SU-DHL-6 (cell line): ENCODE measurements around the gene VILL.

Source experiments
- H2AFZ ChIP-seq: fragments of 200-600 bp; sonication (generic); 2 replicates; pipeline ENCODE4 v1.6.1; 2014; ENCODE audit warnings: low read depth, mild to moderate bottlenecking, moderate library complexity, mixed read lengths, antibody characterized with exemption, low read length; ENCODE audit not compliant: severe bottlenecking
- H3F3A ChIP-seq: fragments of 200-600 bp; shearing (Covaris generic); 2 replicates; pipeline ENCODE4 v1.6.0; 2016; ENCODE audit warnings: antibody characterized with exemption, mild to moderate bottlenecking; ENCODE audit not compliant: insufficient read depth
- H3K27ac ChIP-seq: fragments of 200-600 bp; sonication (generic); 2 replicates; pipeline ENCODE4 v1.5.1; 2016; ENCODE audit warnings: low read depth, mild to moderate bottlenecking, low read length, moderate library complexity, mixed read lengths
- H3K27me3 ChIP-seq: fragments of 200-600 bp; sonication (generic), shearing (Covaris generic); 2 replicates; pipeline ENCODE4 v1.6.0; 2014; ENCODE audit warnings: mild to moderate bottlenecking, low read length
- H3K36me3 ChIP-seq: fragments of 200-600 bp; sonication (generic); 2 replicates; pipeline ENCODE4 v1.6.1; 2014; ENCODE audit warnings: mild to moderate bottlenecking, low read length, mixed read lengths
- H3K4me2 ChIP-seq: fragments of 300-600, 200-600 bp; shearing (Covaris generic), sonication (generic); 2 replicates; pipeline ENCODE4 v1.6.0; 2014; ENCODE audit warnings: low read length, low read depth, mild to moderate bottlenecking; ENCODE audit not compliant: poor library complexity, severe bottlenecking
- H3K4me3 ChIP-seq: fragments of 200-600 bp; sonication (generic); 2 replicates; pipeline ENCODE4 v1.5.1; 2014; ENCODE audit warnings: antibody characterized with exemption, low read length, mild to moderate bottlenecking, mixed read lengths; ENCODE audit not compliant: insufficient read depth, poor library complexity, severe bottlenecking
- H3K79me2 ChIP-seq: fragments of 200-600 bp; sonication (generic); 2 replicates; pipeline ENCODE4 v1.6.1; 2014; ENCODE audit warnings: mild to moderate bottlenecking, low read length, moderate library complexity; ENCODE audit not compliant: insufficient read depth
- H3K9ac ChIP-seq: fragments of 200-600 bp; sonication (generic); 2 replicates; pipeline ENCODE4 v1.7.0; 2014; ENCODE audit warnings: mild to moderate bottlenecking, low read length
- H3K9me2 ChIP-seq: fragments of 200-600 bp; sonication (generic); replicated peaks from 2 replicates; pipeline ENCODE4 v1.6.1; 2014; ENCODE audit warnings: low read length; ENCODE audit not compliant: insufficient read depth
- H3K9me3 ChIP-seq: fragments of 200-600 bp; sonication (generic); 2 replicates; pipeline ENCODE4 v1.6.1; 2014; ENCODE audit warnings: low read length, mixed read lengths; ENCODE audit not compliant: insufficient read depth
- H4K20me1 ChIP-seq: fragments of 200-600 bp; sonication (generic); 2 replicates; pipeline ENCODE4 v1.6.1; 2014; ENCODE audit warnings: low read depth, mild to moderate bottlenecking, antibody characterized with exemption, low read length, moderate library complexity, mixed read lengths
- EZH2phosphoT487 ChIP-seq: fragments of 200-600 bp; sonication (generic), shearing (Covaris generic); conservative IDR thresholded peaks from 2 replicates; pipeline ENCODE4 v1.6.1; 2018; ENCODE audit warnings: mild to moderate bottlenecking, antibody characterized with exemption, low read length, moderate library complexity, mixed read lengths
- TF ChIP-seq, protein P1 (sequence below): fragments of 200-600 bp; sonication (generic); IDR thresholded peaks from one replicate; pipeline ENCODE4 v1.5.1; 2017; ENCODE audit warnings: antibody characterized with exemption, mild to moderate bottlenecking, low read length, moderate library complexity; ENCODE audit not compliant: insufficient read depth, poor library complexity, severe bottlenecking

VILL gene

DNA sequence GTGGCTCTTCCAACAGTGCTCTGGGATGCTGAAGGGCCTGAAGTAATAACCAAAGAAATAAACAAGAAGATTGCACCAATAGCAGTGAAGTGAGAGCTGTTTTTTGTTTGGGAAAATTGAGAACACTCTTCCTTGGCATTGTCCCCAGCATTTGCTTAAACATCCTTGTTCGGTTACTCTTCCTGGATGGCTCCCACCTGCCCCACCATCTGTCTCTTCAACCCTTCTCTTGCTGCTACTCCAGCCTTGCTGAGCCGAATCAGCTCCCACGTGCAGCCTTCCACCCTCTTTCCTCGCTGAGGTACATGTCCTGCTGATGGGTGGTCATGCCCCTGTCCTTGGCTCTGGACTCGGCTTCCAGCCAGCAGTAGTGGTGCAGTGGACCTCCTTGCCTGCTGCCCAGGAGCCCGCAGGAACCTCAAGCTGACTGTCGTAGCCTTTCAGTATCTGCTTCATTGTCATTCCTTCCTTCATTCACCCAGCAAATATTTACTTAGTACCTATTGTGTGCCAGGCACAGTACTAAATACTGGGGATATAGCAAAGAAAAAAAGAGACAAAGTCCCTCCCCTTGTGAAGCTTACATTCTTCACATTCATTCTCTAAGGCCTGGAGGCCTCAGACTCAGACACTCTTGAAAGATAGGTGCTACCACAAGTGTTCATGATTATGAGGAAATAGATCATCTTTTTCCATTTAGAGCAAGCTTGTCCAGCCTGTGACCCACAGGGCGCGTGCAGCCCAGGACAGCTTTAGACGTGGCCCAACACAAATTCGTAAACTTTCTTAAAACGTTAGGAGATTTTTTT lies 17.1 kb upstream of the VILL start:
- Histone ChIP-seq H3K9ac (no peak overlapping the region), H3F3A (no peaks in the 10 kb centered on the region), H3K36me3 (no peaks in the 10 kb centered on the region), H3K9me2 (no peaks in the 10 kb centered on the region), H2AFZ (no peak overlapping the region), H3K27ac (no peak overlapping the region), H4K20me1 (no peaks in the 10 kb centered on the region), H3K4me3 (no peak overlapping the region), H3K4me2 (no peak overlapping the region), H3K9me3 (no peaks in the 10 kb centered on the region), H3K79me2 (no peaks in the 10 kb centered on the region), H3K27me3 (no peaks in the 10 kb centered on the region)
- no peak for TF ChIP-seq EZH2phosphoT487
- TF ChIP-seq, protein P1, sequence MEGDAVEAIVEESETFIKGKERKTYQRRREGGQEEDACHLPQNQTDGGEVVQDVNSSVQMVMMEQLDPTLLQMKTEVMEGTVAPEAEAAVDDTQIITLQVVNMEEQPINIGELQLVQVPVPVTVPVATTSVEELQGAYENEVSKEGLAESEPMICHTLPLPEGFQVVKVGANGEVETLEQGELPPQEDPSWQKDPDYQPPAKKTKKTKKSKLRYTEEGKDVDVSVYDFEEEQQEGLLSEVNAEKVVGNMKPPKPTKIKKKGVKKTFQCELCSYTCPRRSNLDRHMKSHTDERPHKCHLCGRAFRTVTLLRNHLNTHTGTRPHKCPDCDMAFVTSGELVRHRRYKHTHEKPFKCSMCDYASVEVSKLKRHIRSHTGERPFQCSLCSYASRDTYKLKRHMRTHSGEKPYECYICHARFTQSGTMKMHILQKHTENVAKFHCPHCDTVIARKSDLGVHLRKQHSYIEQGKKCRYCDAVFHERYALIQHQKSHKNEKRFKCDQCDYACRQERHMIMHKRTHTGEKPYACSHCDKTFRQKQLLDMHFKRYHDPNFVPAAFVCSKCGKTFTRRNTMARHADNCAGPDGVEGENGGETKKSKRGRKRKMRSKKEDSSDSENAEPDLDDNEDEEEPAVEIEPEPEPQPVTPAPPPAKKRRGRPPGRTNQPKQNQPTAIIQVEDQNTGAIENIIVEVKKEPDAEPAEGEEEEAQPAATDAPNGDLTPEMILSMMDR, result no peak

DNA sequence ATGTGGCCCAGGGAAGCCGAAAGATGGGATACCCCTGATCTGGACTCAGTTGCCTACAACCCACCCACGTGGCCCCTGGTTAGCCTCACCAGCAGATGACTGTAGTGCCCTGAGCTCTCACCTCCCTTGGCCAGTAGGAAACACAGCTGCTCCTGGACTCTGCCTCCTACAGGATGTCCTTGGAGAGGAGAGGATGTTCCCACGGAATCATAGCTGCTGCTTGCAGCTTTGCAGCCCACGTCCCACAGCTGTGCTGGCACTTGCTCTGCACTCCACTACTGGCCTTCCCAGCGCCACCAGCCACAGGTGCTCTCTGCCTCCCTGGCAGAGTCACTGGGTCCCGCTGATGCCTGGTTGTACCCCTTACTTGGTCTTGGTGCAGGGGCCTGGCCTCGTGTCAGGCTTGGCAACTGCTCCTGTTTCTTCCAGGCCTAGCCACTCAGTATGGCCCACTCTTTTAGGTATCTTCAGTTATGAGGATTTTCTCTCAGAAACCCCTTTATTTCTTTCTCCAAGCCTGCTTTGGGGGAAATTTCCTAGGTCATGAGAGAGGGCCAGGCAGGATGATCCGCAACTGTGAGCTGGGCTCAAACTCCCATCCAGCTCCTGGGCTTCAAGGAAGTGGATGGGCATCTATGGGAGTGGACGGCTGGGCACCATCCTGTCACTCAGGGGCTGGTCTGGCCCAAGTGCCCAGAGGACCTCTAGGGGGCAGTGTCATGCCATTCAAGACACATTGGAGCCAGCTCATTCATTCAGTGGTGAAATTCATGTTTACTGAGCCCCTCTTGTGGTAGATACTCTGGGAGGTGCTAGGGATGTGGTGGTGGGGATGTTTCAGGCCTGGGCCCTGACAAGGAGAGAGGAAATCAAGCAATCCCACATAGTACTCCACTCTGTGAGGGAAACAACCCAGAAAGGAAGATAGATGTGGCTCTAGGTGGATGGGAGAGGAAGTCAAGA lies 16.2 kb upstream of the VILL start:
- H3K79me2 ChIP-seq, result no peaks in the 10 kb centered on the region
- H3K9ac ChIP-seq, result no peak overlapping the region
- H3K4me2 ChIP-seq, result no peak overlapping the region
- H3K4me3 ChIP-seq, result no peak overlapping the region
- no peaks in the 10 kb centered on the region for H4K20me1 ChIP-seq
- no peak overlapping the region for H3K27ac ChIP-seq
- no peaks in the 10 kb centered on the region for H3F3A ChIP-seq
- TF ChIP-seq EZH2phosphoT487, result no peak
- TF ChIP-seq, protein P1, result peak; percentile 77
- H2AFZ ChIP-seq, result no peak overlapping the region
- H3K27me3 ChIP-seq, result no peaks in the 10 kb centered on the region
- no peaks in the 10 kb centered on the region for H3K36me3 ChIP-seq
- H3K9me2 ChIP-seq, result no peaks in the 10 kb centered on the region
- H3K9me3 ChIP-seq, result no peaks in the 10 kb centered on the region

DNA sequence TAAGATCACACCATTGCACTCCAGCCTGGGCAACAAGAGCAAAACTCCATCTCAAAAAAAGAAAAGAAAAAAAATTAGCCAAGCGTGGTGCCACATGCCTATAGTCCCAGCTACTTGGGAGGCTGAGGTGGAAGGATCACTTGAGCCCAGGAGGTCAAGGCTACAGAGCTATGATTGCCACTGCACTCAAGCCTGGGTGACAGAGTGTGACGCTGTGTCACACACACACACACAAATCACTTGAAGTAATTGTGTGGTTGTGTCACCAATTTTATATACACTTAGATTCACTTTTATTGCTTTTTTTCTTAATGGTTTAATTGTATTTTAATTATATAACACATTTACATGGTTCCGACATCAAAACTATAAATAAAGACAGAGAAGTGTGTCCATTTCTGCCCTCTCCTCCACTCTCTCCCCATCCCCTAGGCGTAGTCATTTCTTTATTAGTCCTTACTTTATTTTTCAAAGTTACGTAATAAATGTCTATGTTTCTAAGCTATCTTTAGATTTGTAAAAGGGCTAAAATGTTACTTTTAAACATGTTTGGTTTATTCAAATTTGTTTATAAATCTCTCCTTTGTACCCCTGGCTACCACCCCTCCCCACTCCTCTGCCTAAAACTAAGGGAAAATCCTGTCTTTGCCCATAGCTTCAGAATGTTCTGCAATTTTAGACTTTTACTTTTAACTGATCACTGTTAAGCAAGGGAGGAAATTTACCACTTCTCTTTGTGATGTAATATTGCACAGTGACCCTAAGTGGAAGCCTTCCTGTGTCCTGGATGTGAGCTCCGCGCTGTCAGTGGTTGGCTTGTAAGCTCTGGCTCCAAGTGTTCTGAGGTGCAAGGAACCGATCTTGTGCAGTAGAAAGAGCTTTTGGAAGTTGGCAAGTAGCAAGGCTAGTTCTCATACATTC lies 10.8 kb upstream of the VILL start:
- H3K79me2 ChIP-seq, result no peaks in the 10 kb centered on the region
- no peaks in the 10 kb centered on the region for H3K27me3 ChIP-seq
- no peaks in the 10 kb centered on the region for H4K20me1 ChIP-seq
- TF ChIP-seq EZH2phosphoT487, result no peak
- TF ChIP-seq, protein P1, result no peak
- H2AFZ ChIP-seq, result no peak overlapping the region
- H3K9me3 ChIP-seq, result no peaks in the 10 kb centered on the region
- H3K4me3 ChIP-seq, result no peak overlapping the region
- H3F3A ChIP-seq, result no peaks in the 10 kb centered on the region
- no peaks in the 10 kb centered on the region for H3K36me3 ChIP-seq
- H3K4me2 ChIP-seq, result no peak overlapping the region
- H3K27ac ChIP-seq, result no peak overlapping the region
- no peak overlapping the region for H3K9ac ChIP-seq
- H3K9me2 ChIP-seq, result no peaks in the 10 kb centered on the region
